ENCODE results near the gene THSD7A.

GRCh38 chr7:11819271-11819670 lies 12.7 kb downstream of the THSD7A start:
- TF ChIP-seq CTCF (IDR thresholded peaks at IDR 0.05) (no peak), EZH2 (IDR thresholded peaks at IDR 0.05) (no peak)

All from neural progenitor cell (in vitro differentiated cells).